CD14-positive monocyte (primary cell): ENCODE data around the gene C9orf72. TPM values are rescaled to one million over a fixed set of nuclear protein-coding genes. Genes with fewer than 3 reads are reported as not detected.

Experiments
- DNase-seq, 3 donors: peaks; one replicate each; pipeline ENCODE4 v3.0.0-alpha.2; 2011 to 2022
- H2AFZ ChIP-seq: 2 replicates; pipeline ENCODE4 v1.6.0; 2012; ENCODE audit warnings: mild to moderate bottlenecking, low read depth, low read length, inconsistent platforms; ENCODE audit not compliant: insufficient read depth, poor library complexity, severe bottlenecking
- H3K27ac ChIP-seq, 2 donors: 1 replicate in 1 of 2; 2 replicates in 1 of 2; pipeline ENCODE4 v1.5.1; 2012 to 2013; ENCODE audit warnings: low read length in 2 of 2, control low read depth in 1 of 2, inconsistent platforms in 1 of 2, low read depth in 1 of 2, mild to moderate bottlenecking in 1 of 2
- H3K27me3 ChIP-seq, 2 donors: one replicate each; pipeline versions ENCODE4 v1.6.0 to v1.6.1; 2011 to 2013; ENCODE audit warnings: low read length in 2 of 2; ENCODE audit not compliant: control insufficient read depth in 2 of 2, insufficient read depth in 2 of 2
- H3K36me3 ChIP-seq, 2 donors: replicated peaks in 1 of 2; 1 replicate in 1 of 2; 2 replicates in 1 of 2; pipeline versions ENCODE4 v1.5.1 to v1.6.1; 2012 to 2013; ENCODE audit warnings: low read length in 2 of 2, control low read depth in 1 of 2, inconsistent platforms in 1 of 2, mild to moderate bottlenecking in 1 of 2; ENCODE audit not compliant: insufficient read depth in 2 of 2, control insufficient read depth in 1 of 2
- H3K4me1 ChIP-seq, 2 donors: 1 replicate in 1 of 2; 2 replicates in 1 of 2; pipeline versions ENCODE4 v1.5.1 to v1.6.1; 2012 to 2013; ENCODE audit warnings: low read length in 2 of 2, control low read depth in 1 of 2, inconsistent platforms in 1 of 2, mild to moderate bottlenecking in 1 of 2, moderate library complexity in 1 of 2; ENCODE audit not compliant: insufficient read depth in 2 of 2, control insufficient read depth in 1 of 2
- H3K4me2 ChIP-seq: replicated peaks from 2 replicates; pipeline ENCODE3; 2012; ENCODE audit warnings: low read length, moderate library complexity, mild to moderate bottlenecking; ENCODE audit not compliant: poor library complexity, severe bottlenecking; ENCODE audit errors: extremely low read depth
- H3K4me3 ChIP-seq, 3 experiments: fragments of 200-600 bp in 1 of 3; sonication (generic) in 1 of 3; replicated peaks in 1 of 3; 1 replicate in 2 of 3; 2 replicates in 1 of 3; pipeline ENCODE4 v1.5.1; 2011 to 2013; ENCODE audit warnings: low read length in 3 of 3, mild to moderate bottlenecking in 3 of 3, control low read depth in 2 of 3, low read depth in 2 of 3, inconsistent platforms in 1 of 3, moderate library complexity in 1 of 3
- H3K79me2 ChIP-seq: 2 replicates; pipeline ENCODE4 v1.6.0; 2012; ENCODE audit warnings: mild to moderate bottlenecking, control low read depth, inconsistent platforms, low read length, moderate library complexity; ENCODE audit not compliant: insufficient read depth
- H3K9ac ChIP-seq: 2 replicates; pipeline ENCODE4 v1.6.0; 2017; ENCODE audit warnings: low read length, mild to moderate bottlenecking; ENCODE audit not compliant: insufficient read depth, poor library complexity, severe bottlenecking
- H3K9me3 ChIP-seq, 2 donors: replicated peaks in 1 of 2; 1 replicate in 1 of 2; 2 replicates in 1 of 2; pipeline versions ENCODE4 v1.5.1 to v1.6.1; 2012 to 2013; ENCODE audit warnings: low read length in 2 of 2, control low read depth in 1 of 2; ENCODE audit not compliant: control insufficient read depth in 1 of 2, insufficient read depth in 1 of 2
- H4K20me1 ChIP-seq: 2 replicates; pipeline ENCODE4 v1.6.0; 2012; ENCODE audit warnings: mild to moderate bottlenecking, low read length, control low read depth, moderate library complexity; ENCODE audit not compliant: insufficient read depth
- H3K27ac Mint-ChIP-seq, 7 donors: one replicate each; pipeline ENCODE4 v1.8.0; 2020; ENCODE audit warnings: mild to moderate bottlenecking in 7 of 7, mixed read lengths in 7 of 7, moderate library complexity in 6 of 7, inconsistent platforms in 2 of 7
- H3K27me3 Mint-ChIP-seq, 3 donors: one replicate each; pipeline ENCODE4 v1.8.0; 2021 to 2022; ENCODE audit warnings: low read depth in 3 of 3, mild to moderate bottlenecking in 3 of 3, mixed read lengths in 3 of 3, moderate library complexity in 3 of 3, inconsistent platforms in 1 of 3
- H3K36me3 Mint-ChIP-seq, 2 donors: one replicate each; pipeline ENCODE4 v1.8.0; 2020; ENCODE audit warnings: mixed read lengths in 2 of 2, inconsistent platforms in 1 of 2, mild to moderate bottlenecking in 1 of 2
- H3K4me1 Mint-ChIP-seq: one replicate; pipeline ENCODE4 v1.8.0; 2020; ENCODE audit warnings: mild to moderate bottlenecking, mixed read lengths
- H3K4me3 Mint-ChIP-seq, 2 donors: one replicate each; pipeline ENCODE4 v1.8.0; 2020; ENCODE audit warnings: mild to moderate bottlenecking in 2 of 2, mixed read lengths in 2 of 2, moderate library complexity in 1 of 2
- H3K9me3 Mint-ChIP-seq, 7 donors: one replicate each; pipeline ENCODE4 v1.8.0; 2020 to 2022; ENCODE audit warnings: mixed read lengths in 7 of 7, mild to moderate bottlenecking in 6 of 7, moderate library complexity in 6 of 7, inconsistent platforms in 2 of 7
- WGBS: methylation state at CpG from one replicate; pipeline ENCODE4 v1.1.5; 2013; ENCODE audit warnings: missing lambda C conversion rate; ENCODE audit not compliant: insufficient coverage; 5-methylcytosine and 5-hydroxymethylcytosine counted together
- intact Hi-C, 2 donors: fragments of 100-400 bp; cut with micrococcal nuclease; formaldehyde crosslinking; loops; one replicate each; pipeline versions ENCODE4 v1.15.0 to v1.15.1; 2023
- polyA plus RNA-seq, 3 donors: library from polyadenylated mRNA; depleted of rRNA in 1 of 3; unstranded in 2 of 3; stranded (reverse) in 1 of 3; fragments of 300-500 nt in 2 of 3; fragments of >200 nt in 1 of 3; fragmentation: Illumina TruSeq in 2 of 3; gene quantifications; 1 replicate in 2 of 3; 2 replicates in 1 of 3; pipeline ENCODE4 v1.2.3, GENCODE V29; 2012 to 2021
- TF ChIP-seq, protein P1 (sequence below): fragments of 200-600 bp; IDR thresholded peaks from one replicate; pipeline ENCODE4 v1.8.0; 2022; ENCODE audit warnings: antibody characterized with exemption, mild to moderate bottlenecking

The C9orf72 gene
- polyA plus RNA-seq, 3 donors = 105 to 142 (median 128) TPM

DNA sequence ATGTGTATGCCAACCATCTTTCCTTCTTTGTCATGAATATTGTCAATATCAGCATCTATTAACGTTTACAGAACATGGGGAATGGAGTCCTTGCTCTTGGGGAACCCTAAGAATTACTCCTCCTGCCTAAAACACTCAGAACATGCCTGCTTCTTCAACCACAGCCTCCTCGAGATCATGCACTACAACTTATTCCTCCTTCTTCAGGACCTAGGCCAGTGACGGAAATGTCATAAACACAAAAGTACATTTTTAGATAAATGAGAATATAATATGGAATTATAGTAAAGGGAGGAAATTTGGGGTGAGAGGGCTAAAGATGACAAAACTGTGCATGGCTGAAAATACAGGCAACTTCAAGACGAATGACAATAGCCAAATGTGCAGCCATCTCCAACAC is 52.3 kb downstream of the C9orf72 start:
- Histone ChIP-seq H3K27ac (no peak overlapping the region), H3K4me3 (no peak overlapping the region), H3K36me3 (peaks cover 3 to 79% of the 10 kb centered on the region in 2 donors), H3K79me2 (no peaks in the 10 kb centered on the region), H2AFZ (no peak overlapping the region), H4K20me1 (peaks cover 51% of the 10 kb centered on the region), H3K4me2 (no peak overlapping the region), H3K9ac (no peak overlapping the region), H3K9me3 (no peaks in the 10 kb centered on the region), H3K4me1 (no peaks in the 10 kb centered on the region), H3K27me3 (no peaks in the 10 kb centered on the region)
- H3K36me3 Mint-ChIP-seq = peaks cover 64 to 76% of the 10 kb centered on the region in 2 donors
- intact Hi-C loops = loop anchor here in 1 of 2 donors (10.0 kb wide), 1 partner anchor 56 kb away; no protein-coding TSS in a partner anchor
- H3K4me3 Mint-ChIP-seq = no peak overlapping the region
- no peak for DNase-seq
- H3K4me1 Mint-ChIP-seq = no peaks in the 10 kb centered on the region
- TF ChIP-seq, protein P1, sequence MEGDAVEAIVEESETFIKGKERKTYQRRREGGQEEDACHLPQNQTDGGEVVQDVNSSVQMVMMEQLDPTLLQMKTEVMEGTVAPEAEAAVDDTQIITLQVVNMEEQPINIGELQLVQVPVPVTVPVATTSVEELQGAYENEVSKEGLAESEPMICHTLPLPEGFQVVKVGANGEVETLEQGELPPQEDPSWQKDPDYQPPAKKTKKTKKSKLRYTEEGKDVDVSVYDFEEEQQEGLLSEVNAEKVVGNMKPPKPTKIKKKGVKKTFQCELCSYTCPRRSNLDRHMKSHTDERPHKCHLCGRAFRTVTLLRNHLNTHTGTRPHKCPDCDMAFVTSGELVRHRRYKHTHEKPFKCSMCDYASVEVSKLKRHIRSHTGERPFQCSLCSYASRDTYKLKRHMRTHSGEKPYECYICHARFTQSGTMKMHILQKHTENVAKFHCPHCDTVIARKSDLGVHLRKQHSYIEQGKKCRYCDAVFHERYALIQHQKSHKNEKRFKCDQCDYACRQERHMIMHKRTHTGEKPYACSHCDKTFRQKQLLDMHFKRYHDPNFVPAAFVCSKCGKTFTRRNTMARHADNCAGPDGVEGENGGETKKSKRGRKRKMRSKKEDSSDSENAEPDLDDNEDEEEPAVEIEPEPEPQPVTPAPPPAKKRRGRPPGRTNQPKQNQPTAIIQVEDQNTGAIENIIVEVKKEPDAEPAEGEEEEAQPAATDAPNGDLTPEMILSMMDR = no peak
- H3K27ac Mint-ChIP-seq = peak overlapping the region in 1 of 7 donors; percentile 43
- H3K27me3 Mint-ChIP-seq = peaks cover 0 to 4% (median 1%) of the 10 kb centered on the region in 3 donors
- no CpG with 5 or more reads among the region's 4 CpGs for WGBS
- no peaks in the 10 kb centered on the region for H3K9me3 Mint-ChIP-seq

DNA sequence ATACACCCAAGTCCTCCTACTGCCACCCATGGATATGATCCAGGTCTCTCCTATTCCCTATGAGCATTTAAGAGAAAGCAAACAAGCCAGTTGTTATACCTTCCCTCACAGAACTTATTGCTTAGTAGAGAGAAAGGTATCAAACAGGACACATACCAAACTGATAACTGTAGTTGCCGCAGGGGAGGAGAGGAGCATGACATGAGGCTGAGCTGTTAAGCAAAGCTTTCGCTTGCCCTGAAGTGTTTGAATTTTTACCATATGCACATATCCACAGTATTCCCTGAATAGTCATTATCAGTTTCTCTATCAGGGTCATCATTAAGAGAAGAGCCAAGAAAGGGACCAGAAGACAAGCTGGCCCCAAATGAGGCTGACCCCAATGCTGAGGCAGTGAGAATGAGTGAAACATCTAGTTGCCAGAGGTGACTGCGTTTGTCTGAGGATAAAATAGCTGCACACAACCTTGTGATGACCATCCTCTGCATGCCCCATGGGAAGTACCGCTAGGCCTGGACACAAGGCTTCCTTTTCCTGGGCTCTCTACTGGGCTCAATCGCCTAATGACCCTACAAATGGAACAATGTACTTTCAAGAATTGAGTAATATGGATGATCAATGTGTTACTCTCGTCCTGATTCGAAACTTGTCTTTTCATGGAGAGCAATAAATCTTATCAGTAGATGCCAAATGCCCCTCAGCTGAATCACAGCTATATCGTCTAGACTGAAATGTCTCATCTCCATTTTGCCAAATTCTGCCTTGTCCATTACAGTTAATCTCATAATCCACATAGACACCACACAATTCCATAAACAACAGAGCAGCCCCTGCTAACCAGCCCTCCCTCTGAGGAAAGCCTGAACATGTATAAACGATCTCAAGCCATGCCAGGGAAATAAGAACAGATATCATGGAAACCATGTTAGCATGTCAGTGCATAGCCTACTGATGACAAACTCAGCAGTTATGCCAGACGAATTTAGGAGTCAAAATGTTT is 53.5 kb downstream of the C9orf72 start:
- H3K4me3 Mint-ChIP-seq = no peak overlapping the region
- peaks cover 63% of the 10 kb centered on the region for H4K20me1 ChIP-seq
- no peaks in the 10 kb centered on the region for H3K27me3 ChIP-seq
- no peak for DNase-seq
- peaks cover 3% of the 10 kb centered on the region for H3K4me1 Mint-ChIP-seq
- H3K36me3 Mint-ChIP-seq = peaks cover 68 to 80% of the 10 kb centered on the region in 2 donors
- H3K9me3 ChIP-seq = no peaks in the 10 kb centered on the region
- H3K4me3 ChIP-seq = no peak overlapping the region
- H3K4me2 ChIP-seq = no peak overlapping the region
- no peaks in the 10 kb centered on the region for H3K9me3 Mint-ChIP-seq
- H3K27me3 Mint-ChIP-seq = peaks cover 0 to 4% (median 0%) of the 10 kb centered on the region in 3 donors
- no peak overlapping the region for H2AFZ ChIP-seq
- no peaks in the 10 kb centered on the region for H3K4me1 ChIP-seq
- intact Hi-C loops = loop anchor here in 1 of 2 donors (10.0 kb wide), 1 partner anchor 55 kb away; no protein-coding TSS in a partner anchor
- WGBS = 100% methylated on average over 2 of the region's 10 CpGs
- peaks cover 3 to 76% of the 10 kb centered on the region in 2 donors for H3K36me3 ChIP-seq
- TF ChIP-seq, protein P1 = no peak
- no peak overlapping the region for H3K27ac Mint-ChIP-seq
- no peak overlapping the region for H3K27ac ChIP-seq
- no peaks in the 10 kb centered on the region for H3K79me2 ChIP-seq
- no peak overlapping the region for H3K9ac ChIP-seq
